ENCODE results near the gene ANKMY1.
A peak's percentile ranks its signal among the peaks of the same experiment; 100 is the strongest.
"Not testable (repeated sequence)": the region's sequence is repeated elsewhere in the genome, so short reads cannot be mapped to it uniquely, and the experiment has no call there.

The ANKMY1 gene

GRCh38 chr2:240567872-240568677, 10.3 kb upstream of the ANKMY1 start, which contains the start of gene RNPEPL1:
Gene RNPEPL1, plus strand, starts transcription at chr2:240568484. Its CDS starts 103 bp downstream, at chr2:240568587.
- DNase-seq: peak in 1 of 2 experiments; percentile 49

- no peak for DNase-seq
These were observed 9.5 kb upstream of the ANKMY1 start for GRCh38 chr2:240567137-240567871.

DNA sequence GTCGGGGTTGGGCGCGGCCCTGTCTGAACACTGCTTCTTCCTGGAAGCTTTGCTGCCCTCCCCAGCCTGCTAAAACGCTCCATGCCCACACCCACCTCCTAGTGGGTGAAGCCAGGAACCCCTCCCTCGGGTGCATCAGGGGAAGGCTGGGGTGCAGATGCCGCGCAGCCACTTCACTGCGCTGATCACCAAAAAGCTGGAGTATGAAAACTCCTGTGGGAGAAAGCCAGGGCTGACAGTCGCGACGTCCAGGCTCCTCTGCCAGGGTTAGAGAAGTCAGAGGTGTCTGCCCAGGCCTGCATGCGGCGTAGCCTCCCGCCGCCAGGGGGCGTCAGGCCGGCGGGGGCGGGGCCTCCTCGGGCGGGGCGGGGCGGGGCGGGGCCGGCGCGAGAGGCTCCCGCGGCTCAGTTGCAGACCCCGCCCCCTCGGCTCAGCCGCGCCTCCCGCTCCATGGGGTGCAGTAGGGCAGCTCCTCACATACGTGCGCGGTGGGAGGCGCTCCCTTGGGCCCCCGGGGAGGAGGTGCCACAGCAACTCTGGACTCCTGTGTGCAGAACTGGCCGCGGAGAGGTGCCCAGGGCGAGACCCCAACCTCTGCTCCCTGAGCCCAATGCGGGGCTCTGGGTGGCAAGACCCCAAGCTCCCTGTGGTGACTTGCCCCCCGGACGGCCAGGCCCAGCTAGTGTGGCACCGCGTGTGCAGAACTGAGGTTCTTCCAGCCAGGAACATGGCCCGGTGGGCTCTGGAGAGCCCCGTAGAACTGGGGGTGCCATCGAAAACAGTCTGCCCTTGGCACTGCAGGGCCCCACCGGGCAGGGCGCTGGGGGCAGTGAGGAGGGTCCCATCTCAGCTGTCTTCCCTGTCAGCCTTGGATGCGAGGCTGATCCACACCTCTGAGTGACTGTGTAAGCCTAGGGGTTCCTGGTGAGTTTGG, 8.7 kb upstream of the ANKMY1 start:
- DNase-seq: peak; percentile 37 to 85

DNA sequence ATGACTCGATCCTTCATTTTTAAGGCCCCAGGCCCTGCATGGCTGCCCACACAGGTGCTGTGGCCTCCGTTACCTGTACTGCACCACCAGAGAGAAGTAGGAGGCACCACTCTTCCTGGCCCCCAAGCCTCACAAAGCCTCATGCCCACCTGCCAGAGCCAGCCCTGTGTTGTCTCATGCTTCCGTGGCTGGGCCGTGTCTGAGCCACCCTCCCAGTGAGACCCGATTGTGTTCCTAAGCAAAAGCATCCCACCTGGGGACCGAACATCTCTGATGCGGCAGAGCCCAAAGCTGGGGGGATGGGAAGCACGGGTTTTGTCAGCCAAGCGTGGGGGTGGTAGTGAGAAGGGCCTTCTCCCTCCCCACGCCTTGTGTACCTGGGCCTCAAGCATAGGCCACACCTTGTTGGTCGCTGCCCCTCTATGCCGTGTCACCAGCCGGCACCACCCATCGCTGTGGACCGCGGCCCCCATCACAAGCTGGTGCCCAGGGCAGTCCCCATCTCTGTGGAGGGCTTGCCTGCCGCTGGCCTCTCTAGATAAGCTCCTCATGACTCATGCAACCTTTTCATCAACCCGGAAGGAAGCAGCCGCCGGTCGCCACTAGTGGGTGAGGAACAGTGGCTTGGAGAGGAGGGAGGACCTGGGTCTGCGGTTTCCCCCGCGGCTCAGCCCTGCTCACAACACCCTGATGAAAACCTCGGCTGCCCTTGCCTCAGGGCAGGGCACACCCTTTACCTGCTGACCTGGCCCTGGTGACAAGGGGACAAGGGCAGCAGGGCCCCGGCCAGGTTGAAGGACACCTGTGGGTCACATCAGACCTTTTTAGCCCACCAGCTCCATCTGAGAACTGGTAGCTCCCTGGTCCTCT, 7.8 kb upstream of the ANKMY1 start:
- DNase-seq: no peak

DNA sequence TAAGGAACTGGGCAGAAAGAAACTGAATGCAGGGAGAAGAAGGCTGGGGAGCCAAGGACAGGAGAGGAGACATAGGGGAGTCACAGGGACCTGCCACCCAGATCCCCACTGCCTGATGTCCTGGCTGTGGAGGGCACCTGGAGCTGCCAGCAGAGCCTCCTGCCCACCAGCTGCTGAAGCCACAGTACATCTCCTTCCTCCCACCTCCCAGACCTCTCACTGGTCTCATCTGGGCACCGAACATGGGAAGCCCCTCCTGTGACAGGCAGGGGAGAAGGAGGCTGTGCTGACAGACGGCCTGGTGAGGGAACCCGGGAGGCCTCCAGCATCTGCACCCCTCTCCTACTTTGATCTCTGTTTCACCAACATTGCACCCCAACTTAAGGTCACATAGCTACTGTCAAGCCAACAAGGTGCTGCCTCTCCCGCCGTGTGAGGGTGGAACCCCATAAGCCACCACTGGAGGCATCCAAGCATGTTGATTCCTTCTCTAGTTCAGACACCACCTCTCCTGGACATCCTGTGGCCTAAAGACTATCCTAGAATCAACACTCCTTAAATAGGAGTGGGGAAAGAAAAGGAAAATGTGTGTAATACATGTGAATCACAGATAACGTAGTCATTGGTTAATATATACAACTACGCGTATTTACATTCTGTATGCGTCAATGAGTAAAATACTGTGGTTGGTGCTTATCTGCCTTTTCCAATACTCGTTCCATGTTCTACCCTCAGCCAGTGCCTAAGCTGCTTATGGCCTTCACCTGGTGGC, 7.0 kb upstream of the ANKMY1 start:
- DNase-seq: no peak

- DNase-seq: no peak
These were observed 6.3 kb upstream of the ANKMY1 start for GRCh38 chr2:240563951-240564560.

DNA sequence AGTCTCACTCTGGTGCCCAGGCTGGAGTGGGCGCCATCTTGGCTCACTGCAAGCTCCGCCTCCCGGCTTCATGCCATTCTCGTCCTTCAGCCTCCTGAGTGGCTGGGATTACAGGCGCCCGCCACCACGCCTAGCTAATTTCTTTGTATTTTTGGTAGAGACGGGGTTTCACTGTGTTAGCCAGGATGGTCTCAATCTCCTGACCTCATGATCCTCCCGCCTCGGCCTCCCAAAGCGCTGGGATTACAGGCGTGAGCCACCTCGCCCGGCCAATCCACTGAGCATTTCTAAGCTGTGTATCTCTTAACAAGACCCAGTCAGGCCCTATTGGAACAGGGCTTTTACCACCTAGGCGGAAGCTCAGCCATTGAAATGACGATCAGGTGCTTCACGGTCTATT, 5.4 kb upstream of the ANKMY1 start:
- not testable (repeated sequence) for DNase-seq

DNA sequence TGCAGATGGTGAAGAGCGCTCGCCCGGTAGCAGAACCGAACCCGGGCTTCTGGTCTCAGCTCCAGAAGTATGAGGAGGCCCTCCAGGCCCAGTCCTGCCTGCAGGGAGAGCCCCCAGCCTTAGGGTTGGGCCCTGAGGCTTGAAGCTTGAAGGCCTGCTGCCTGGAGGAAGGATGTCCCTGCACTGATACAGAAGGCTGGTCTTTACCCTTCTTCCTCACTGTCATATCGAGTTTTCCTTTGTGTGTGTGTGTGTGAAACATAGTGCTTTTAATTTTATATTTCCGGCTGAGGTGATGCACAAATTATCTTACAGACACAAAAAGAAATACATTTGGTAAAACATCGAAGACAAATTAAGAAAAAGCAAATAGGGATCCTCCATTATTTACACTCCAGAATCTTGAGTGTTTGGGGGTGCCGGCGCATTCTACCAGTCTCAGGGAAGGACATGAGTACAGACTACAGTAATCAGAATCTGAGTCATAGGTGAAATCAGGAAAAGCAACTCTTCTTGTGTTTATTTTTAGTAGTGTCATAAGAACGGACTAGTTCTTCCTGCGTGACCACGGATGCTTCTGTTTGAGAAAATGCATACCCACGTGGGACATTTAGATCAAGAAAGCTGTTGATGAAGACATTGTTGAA, 3.7 kb upstream of the ANKMY1 start:
- no peak for DNase-seq

DNA sequence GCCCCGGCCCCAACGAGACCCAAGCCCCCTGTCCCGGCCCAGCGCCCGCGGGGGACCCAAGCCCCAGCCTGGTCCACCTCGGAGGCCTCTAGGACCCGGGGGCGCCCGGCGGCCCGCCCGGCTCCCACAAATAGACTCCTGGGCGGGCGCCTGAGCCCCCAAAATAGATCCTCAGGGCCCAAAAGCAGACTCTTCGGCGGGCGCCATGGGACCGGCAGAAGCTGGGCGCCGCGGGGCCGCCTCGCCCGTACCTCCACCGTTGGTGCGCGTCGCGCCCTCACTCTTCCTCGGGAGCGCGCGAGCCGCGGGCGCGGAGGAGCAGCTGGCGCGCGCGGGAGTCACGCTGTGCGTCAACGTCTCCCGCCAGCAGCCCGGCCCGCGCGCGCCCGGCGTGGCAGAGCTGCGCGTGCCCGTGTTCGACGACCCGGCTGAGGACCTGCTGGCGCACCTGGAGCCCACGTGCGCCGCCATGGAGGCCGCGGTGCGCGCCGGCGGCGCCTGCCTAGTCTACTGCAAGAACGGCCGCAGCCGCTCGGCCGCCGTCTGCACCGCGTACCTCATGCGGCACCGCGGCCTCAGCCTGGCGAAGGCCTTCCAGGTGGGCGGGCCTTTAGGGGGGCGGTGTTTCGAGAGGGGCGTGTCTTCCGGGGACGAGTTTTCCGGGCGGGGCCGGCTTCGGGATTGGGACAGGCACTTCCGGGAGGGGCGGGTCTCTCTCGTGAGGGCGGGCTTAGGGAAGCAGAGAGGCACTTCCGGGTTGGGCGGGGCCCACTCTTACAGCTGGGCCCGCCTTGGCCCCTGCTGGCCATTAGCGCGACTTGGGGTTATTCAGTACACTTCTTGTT, 2.9 kb upstream of the ANKMY1 start:
- DNase-seq: peak; percentile 90 to 98

DNA sequence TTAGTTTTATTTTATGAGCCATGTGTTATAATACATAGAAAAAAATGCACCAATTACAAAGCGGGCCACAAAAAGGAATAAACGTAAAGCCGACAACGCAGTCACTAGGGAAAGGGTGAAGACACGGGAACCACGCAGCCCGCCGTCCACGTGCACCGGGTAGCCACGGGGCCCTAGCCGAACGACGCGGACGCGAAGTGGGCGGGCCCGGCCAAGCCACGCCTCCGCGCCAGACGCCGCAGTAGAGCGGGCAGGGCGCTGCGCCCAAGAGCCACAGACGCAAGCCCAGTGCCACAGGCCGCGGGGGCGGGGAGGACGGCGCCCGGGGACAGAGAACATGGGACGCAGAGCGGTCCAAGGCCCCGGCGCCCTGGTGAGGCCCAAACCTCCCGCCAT, 2.3 kb upstream of the ANKMY1 start, which contains the start of gene DUSP28:
Gene DUSP28 (plus strand): TSS at position 274 of the 396 bp plus-strand sequence. CDS start 328 bp downstream, outside the sequence.
- peak; percentile 54 to 92 for DNase-seq

DNA sequence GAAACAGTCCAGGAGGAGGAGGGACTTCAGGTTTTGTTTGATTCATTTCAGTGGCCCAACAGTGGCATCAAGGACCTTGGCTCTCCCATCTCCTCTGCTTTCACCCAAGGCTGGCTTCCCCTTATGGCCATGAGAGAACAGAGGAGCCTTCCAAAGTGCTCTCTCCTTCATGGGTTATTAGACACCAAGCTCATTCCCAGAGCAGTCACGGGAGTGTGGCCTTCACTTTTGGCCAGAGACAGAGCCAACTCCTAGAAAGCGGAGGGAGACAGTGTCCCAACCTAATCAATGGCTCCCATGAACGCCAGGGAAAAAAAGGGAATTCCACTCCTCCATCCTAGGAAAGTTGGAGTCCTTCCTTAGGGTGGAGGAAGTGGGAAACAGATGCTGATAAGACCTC, 1.5 kb upstream of the ANKMY1 start:
- no peak for DNase-seq

GRCh38 chr2:240558236-240558761, 511 bp upstream of the ANKMY1 start:
- DNase-seq: no peak

- DNase-seq: no peak
These were observed 562 bp downstream of the ANKMY1 start for GRCh38 chr2:240557101-240557751.

- no peak for DNase-seq
These were observed 1.2 kb downstream of the ANKMY1 start for GRCh38 chr2:240556553-240557100.

- no peak for DNase-seq
These were observed 2.1 kb downstream of the ANKMY1 start for GRCh38 chr2:240555541-240556250.

DNA sequence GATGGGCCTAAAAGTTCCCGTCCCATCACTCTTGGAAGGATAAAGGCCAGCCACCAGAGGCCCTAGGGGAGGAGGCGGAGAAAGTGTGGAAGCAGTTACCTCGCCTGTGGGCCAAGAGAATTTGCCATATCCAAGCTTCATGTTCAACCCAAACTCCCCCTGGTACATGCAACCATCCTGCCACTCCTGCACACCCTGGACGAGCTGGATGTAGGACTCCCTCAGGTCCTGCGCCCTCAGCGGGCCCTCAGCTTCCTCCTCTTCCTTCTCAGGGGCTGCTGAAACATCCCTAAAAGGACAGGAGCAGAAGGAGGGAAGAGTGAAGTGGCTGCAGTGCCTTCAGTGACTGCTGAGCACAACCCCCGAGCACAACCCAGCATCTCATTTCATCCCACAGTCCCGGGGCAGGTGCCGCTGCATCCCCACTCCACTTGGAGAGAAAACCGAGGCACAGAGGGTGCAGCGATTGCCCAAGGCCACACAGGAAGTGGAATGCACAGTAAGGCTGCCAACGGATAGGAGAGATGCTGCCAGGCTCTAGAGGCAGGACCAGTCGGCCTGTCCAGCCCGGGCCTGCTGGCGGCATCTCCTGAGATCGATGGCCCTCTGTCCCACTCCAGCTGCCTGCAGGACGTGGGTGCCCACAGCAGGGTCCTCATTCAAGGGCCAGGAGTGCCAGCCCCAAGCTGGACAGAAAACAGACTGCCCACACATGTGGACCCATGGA, 2.9 kb downstream of the ANKMY1 start:
- no peak for DNase-seq
